ENCODE measurements around the gene SERAC1.
"Not testable (repeated sequence)": the region's sequence is repeated elsewhere in the genome, so short reads cannot be mapped to it uniquely, and the experiment has no call there.

Gene SERAC1

DNA sequence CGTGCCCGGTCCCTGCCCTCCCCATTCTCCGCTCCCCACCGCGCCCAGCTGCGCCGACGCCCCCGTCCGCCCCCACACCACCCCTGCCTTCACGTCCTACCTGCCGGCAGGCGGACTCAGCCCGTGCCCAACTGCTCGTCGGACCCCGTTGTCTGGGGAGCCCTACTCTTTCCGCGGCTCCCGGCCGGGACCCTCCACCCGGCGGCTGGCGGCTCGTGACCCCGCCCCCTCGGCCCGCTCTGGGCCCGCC is at the start of gene SERAC1:
Gene SERAC1, minus strand, starts transcription at position 223 of the 250 bp plus-strand sequence. CDS start 9,899 bp downstream, outside the sequence.
- DNase-seq (ENCODE audit: insufficient read length, low spot score) (no peak), FAIRE-seq (no peak)
- TF ChIP-seq, protein P1, sequence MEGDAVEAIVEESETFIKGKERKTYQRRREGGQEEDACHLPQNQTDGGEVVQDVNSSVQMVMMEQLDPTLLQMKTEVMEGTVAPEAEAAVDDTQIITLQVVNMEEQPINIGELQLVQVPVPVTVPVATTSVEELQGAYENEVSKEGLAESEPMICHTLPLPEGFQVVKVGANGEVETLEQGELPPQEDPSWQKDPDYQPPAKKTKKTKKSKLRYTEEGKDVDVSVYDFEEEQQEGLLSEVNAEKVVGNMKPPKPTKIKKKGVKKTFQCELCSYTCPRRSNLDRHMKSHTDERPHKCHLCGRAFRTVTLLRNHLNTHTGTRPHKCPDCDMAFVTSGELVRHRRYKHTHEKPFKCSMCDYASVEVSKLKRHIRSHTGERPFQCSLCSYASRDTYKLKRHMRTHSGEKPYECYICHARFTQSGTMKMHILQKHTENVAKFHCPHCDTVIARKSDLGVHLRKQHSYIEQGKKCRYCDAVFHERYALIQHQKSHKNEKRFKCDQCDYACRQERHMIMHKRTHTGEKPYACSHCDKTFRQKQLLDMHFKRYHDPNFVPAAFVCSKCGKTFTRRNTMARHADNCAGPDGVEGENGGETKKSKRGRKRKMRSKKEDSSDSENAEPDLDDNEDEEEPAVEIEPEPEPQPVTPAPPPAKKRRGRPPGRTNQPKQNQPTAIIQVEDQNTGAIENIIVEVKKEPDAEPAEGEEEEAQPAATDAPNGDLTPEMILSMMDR (IDR thresholded peaks at IDR 0.05; ENCODE audit: insufficient read depth, missing control alignments), result no peak

DNA sequence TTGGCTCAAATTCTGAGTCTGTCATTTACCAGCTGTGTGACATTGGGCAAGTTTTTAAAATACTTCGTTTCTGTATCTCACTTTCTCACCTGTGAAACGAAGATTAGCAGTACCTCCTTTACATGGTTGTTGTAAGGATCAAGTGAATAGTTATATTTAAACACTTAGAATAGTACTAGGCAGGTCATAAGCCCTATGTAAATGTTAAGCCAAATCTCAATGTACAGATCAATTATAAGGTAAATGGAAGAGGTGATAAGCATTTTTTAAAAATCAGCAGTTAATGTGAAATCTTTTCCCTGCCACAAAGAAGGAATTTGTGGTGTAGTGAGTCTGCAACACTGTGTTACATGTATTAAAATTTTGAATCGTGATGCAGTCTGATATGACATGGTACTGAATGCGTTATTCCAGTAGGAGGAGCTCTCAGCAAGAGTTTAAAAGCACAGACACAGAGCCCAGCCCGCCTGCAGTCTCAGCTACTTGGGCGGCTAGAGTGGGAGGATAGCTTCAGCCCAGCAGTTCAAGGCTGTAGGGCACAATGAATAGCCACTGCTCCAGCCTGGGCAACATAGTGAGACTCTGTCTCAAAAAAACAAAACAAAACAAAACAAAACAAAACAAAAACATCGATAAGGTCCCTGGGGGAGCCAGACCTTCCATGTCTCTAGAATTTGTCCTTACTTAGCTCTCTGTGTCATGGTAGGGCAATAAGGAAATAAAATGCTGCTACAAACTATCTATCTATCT is 46.0 kb upstream of the SERAC1 start:
- peak; percentile 38 for DNase-seq (ENCODE audit: insufficient read length, low spot score)
- TF ChIP-seq, protein P1 (IDR thresholded peaks at IDR 0.05; ENCODE audit: insufficient read depth, missing control alignments), result peak; percentile 96
- peak; percentile 46 for FAIRE-seq

DNA sequence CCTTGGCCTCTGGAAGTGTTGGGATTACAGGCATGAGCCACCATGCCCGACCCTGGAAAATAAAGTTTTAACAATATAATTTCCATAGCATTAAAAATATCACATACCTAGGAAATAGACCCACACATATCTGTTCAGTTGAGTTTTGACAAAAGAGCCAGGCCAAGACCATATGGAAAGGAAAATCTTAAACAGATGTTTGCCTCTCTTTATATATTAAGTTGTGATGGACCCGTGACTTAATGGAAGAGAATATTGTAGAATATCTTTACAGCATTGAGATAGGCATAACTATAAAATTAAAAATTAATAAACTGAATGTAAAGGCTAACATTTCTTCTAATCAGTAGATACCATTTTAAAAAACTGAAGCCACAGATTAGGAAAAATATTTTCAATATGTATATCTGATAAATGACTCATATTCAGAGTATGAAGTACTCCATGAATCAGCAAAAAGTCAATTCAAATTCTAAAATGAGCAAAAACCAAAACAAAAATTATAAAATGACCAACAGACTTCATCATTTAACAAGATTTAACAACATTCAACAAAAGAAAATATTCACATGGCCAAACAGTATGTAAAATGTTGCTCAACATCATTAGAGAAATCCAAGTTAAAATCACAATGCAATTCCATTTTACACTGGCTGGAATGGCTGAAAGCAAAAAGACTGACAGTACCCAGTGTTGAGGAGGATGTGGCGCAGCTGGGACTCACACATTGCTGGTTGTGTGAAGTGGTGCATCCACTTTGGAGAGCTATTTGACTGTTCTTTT is 43.4 kb upstream of the SERAC1 start:
- DNase-seq (ENCODE audit: insufficient read length, low spot score) (no peak), FAIRE-seq (no peak)
- TF ChIP-seq, protein P1 (IDR thresholded peaks at IDR 0.05; ENCODE audit: insufficient read depth, missing control alignments), result no peak

DNA sequence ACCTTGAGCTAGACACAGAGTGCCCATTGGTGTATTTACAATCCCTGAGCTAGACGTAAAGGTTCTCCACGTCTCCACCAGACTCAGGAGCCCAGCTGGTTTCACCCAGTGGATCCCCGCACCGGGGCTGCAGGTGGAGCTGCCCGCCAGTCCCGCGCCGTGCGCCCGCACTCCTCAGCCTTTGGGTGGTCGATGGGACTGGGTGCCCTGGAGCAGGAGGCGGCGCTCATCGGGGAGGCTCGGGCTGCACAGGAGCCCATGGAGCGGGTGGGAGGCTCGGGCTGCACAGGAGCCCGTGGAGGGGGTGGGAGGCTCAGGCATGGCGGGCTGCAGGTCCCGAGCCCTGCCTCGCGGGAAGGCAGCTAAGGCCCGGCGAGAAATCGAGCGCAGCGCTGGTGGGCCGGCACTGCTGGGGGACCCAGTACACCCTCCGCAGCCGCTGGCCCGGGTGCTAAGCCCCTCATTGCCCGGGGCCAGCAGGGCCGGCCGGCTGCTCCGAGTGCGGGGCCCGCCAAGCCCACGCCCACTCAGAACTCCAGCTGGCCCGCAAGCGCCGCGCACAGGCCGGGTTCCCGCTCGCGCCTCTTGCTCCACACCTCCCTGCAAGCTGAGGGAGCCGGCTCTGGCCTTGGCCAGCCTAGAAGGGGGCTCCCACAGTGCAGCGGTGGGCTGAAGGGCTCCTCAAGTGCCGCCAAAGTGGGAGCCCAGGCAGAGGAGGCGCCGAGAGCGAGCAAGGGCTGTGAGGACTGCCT is 41.7 kb upstream of the SERAC1 start:
- DNase-seq (ENCODE audit: insufficient read length, low spot score); FAIRE-seq: not testable (repeated sequence)

DNA sequence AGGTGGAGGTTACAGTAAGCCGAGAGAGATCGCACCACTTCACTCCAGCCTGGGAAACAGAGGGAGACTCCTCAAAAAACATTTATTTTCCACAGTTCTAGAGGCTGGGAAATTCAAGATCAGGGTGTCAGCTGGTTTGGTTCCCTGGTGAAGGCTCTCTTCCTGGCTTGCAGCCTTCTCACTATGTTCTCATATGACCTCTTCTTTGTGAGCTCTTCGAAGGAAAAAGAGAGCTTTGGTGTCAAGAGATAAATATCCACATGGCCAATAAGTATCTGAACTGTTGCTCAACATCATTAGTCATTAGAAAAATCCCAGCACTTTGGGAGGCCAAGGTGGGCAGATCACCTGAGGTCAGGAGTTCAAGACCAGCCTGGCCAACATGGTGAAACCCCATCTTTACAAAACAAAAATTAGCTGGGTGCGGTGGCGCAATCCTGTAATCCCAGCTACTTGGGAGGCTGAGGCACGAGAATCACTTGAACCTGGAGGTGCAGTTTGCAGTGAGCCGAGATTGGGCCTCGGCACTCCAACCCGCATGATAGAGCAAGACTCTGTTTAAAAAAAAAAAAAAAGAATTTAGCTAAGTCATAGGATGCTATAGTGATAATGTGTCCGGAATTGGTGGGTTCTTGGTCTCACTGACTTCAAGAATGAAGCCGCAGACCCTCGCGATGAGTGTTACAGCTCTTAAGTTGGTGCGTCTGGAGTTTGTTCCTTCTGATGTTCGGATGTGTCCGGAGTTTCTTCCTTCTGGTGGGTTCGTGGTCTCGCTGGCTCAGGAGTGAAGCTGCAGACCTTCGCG is 40.4 kb upstream of the SERAC1 start:
- FAIRE-seq; DNase-seq (ENCODE audit: insufficient read length, low spot score): not testable (repeated sequence)

DNA sequence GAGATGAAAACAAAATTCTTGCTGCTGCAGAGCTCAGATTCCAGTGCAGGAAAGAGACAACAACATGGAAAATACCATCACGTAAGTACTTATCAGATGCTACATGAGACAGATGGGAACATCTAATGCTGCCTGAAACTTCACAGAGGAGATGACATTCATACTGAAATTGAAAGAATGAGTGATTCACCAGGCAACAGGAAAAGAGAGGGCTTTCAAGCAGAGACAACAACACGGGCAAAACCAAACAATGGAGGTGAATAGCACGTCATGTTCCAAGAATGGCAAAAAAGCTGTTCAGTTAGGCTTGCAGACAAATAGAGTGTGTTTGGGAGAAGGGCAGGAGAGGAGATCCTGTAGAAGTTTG is 39.3 kb upstream of the SERAC1 start:
- FAIRE-seq, result no peak
- TF ChIP-seq, protein P1 (IDR thresholded peaks at IDR 0.05; ENCODE audit: insufficient read depth, missing control alignments), result no peak
- no peak for DNase-seq (ENCODE audit: insufficient read length, low spot score)

DNA sequence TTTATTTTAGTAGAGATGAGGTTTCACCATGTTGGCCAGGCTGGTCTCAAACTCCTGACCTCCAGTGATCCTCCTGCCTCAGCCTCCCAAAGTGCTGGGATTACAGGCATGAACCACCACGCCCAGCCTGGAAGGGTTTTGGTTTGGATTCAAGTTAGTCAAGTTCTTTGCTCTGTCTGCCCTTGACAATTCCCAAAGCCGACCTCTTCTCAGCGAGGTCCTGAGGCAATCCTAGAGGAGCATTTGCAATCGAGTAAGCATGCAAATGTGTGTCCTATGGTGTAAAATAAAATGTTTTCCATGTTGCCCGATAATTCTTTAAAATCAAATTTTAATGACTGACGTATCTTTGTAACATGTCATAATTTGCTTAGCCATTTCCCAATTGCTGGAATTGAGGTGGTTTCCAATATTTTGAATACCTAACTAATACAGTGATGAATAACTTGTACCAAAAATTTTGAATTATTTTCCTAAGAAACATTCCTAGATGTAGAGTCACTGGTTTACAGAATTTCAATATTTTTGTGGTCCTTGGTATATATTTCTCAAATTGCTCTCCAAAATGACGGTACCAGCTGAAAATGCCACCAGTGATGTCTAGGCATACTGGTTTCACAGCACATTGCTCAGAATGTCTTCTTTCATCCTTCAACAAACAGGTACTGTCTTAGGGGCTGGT is 38.8 kb upstream of the SERAC1 start:
- DNase-seq (ENCODE audit: insufficient read length, low spot score) (no peak), FAIRE-seq (no peak)
- TF ChIP-seq, protein P1 (IDR thresholded peaks at IDR 0.05; ENCODE audit: insufficient read depth, missing control alignments), result no peak
